Mesenteric fat pad (tissue), 1 donor: Measurements from ENCODE around the gene SMIM36. TPM values are rescaled to one million over a fixed set of nuclear protein-coding genes. Genes with fewer than 3 reads are reported as not detected.
"Not testable (repeated sequence)": the region's sequence is repeated elsewhere in the genome, so short reads cannot be mapped to it uniquely, and the experiment has no call there.

Source experiments
- DNase-seq: peaks from one replicate; pipeline ENCODE4 v3.0.0-alpha.2; 2020; ENCODE audit warnings: low spot score
- total RNA-seq: library from RNA; stranded (reverse); fragmentation: NEBNext Ultra II Directional; extraction: Animal tissue kit (Norgen Biotek cat#: 25700); gene quantifications from one replicate; pipeline ENCODE4 v1.2.1, GENCODE V29; 2021
- donor health status: DM: yes; HTN: yes; CAD: no.

The SMIM36 gene
- total RNA-seq, 1 donor from 2014 or later = not detected

GRCh38 chr17:55456307-55457240 lies 54.7 kb downstream of the SMIM36 start:
- DNase-seq = no peak

GRCh38 chr17:55454906-55455474 lies 56.3 kb downstream of the SMIM36 start:
- DNase-seq = no peak

DNA sequence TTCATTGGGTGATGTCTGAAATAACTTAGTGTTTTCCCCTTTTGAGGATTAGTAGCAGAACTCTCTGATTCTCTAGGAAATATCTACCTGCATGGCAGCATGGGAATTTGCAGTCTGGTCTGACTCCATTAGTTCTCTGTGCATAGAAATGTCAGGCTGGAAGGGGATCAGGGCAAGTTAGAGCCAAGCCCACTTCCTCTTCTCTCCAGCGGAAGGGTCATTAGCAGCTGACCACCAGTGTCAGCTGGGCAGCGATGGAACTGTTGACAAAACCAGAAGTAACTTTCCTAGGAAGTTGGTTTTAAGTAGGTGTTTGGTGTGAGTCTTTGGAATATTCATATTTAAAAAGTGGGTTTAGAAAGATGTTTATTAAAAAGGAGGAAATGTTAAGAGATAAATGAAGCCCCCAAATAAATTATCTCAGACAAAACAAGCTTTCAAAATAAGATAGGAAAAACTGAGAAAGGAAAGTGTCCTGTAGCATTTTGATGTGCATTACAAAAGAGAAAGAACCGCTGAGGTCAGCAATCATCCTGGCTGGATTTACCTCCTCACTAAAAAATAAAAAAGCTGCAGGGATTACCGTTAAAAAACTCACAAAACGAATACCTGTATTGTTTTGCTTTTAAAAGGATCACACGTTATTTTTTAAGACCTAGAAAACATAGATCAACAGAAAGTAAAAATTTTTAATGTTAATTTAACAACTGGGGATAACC lies 57.3 kb downstream of the SMIM36 start:
- DNase-seq = no peak

DNA sequence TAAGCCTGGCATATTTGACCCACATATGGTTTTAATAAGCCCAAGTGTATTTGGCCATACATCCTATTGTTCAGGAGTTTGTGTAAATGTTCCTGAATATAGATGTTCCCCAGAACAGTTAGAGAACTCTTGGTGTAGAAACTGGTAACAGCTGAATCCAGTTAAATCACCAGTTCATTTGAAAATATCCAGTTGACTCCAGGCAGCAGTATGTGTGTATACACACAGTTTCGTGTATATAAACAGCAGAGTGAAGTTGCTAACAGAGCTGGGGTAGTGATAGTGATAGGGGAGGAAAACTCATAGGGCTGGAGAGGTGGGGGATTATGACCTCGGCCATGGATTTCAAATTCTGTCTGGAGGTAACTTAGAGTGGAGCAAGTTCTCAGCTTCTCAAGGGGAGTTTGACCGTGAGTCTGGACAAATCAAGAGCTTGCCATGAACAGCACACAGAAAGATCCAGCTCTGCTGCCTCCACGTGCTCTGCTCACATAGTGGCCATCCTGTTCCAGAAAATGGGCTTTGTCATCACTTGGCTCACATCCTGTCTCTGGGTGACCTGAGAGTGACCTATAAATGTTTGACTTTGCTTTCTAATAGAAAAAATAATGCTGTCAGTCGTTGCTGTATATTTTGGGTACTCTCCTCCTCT lies 59.0 kb downstream of the SMIM36 start:
- no peak for DNase-seq

GRCh38 chr17:55451758-55452138 lies 59.5 kb downstream of the SMIM36 start:
- no peak for DNase-seq

- DNase-seq = no peak
Measured at GRCh38 chr17:55451203-55451641, 60.0 kb downstream of the SMIM36 start.

DNA sequence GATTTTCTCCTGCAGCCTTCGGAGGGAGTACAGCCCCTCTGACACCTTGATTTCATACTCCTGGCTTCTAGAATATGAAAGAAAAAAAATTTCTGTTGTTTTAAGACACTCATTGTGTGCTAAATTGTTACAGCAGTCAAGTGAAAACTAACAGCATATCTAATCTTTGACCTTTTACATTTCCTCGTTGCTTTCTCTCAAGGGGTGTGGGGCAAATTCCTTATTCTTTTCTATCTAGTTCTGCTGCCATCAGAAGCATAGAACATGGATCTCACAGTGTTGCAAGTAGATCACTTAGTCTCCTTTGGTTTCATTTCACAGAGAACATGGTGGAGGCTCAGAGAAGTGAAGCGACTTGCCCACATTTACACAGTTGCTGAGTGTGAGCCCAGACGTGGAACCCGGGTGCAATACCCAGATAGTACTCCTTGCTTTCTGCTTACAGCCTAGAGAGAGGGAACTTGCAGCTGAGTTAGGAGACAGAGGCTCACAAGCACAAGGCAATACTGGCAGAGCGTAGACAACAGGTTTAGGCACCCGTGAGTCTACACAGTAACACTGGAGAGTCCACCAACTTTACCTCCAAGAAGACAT lies 60.9 kb downstream of the SMIM36 start:
- DNase-seq = no peak

- DNase-seq = no peak
Measured at GRCh38 chr17:55448681-55449080, 62.6 kb downstream of the SMIM36 start.

DNA sequence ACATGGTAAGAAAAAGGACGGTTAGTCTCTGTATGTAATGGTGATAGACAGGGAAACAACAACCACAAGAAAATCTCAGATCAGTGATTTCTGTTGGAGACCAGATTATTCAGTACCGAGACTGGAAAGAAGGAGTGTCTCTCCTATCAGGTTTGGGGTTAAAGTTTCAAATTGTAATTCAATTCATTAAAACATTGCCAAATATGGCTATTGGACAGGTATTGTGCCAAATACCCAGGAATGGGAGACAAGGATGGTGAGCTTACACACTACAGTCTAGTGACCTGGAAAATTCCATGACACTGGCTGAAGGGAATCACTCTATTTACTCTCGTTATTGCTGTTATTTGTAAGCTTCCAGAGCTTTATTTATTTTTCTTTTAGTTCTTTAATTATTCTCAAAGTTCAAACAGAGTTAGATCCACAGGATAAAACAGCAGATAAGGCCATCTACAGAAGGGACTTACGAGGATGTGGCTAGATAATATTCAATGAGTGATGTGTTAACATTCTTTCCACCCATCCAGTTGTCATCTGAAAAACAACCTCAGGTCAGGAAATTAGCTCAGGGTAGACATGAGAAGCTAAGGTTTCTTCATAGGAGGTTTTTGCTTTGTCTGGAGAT lies 64.6 kb downstream of the SMIM36 start:
- DNase-seq = no peak

GRCh38 chr17:55446004-55446403 lies 65.2 kb downstream of the SMIM36 start:
- DNase-seq = not testable (repeated sequence)

- DNase-seq = no peak
Measured at GRCh38 chr17:55444471-55445441, 66.5 kb downstream of the SMIM36 start.

DNA sequence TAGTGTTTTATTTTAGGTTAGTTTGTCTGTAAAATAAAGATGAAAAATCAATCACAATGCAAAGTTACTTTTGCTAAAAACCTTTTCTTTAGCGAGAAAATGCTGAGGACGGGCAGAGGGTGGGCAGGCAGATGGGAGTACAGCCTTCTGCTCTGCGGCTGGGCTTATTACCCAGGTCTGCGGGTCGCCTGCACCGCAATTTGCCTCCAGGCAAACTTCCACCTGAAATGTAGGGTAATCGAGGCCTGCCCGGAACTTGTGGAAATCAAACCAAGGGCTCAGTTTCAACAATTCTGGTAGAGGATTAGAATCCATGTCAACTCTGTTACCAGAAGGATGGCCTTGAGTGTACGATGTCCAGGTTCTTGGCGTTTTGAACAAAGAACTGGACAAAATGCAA lies 67.3 kb downstream of the SMIM36 start:
- no peak for DNase-seq

DNA sequence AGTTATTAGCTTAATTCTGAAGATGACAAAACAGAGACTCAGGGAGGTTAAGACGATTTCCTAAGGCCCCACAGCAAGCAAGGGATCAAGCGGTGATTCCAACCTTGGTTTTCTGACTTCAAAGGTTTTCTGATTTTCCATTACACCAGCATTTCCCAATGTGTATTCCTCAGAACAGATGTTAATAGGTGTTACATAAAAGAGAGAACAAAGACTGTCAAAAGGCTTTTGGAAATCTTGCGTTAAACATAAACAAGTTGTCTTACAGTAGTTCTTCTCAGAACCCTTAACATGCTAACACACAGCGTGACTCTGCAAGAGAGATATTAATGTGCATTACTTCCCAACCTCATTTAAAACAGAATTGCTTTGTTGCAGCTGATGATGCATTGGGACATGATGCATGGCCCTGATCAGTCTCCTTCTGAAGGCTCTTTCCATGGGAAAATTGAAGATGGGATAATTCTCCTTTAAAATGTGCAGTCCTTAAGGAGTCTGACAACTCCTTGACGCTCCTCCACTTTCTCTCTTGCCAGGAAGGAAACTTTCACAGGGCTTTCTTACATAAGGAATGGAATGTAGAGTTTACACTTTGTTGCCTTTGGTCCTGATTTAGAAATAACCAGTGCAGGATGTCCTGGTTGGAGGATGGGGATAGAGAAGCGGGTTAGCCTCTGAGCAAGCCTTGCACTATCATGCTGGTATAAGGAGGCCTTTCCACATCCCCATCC lies 68.1 kb downstream of the SMIM36 start:
- no peak for DNase-seq

- no peak for DNase-seq
Measured at GRCh38 chr17:55442462-55442861, 68.8 kb downstream of the SMIM36 start.

GRCh38 chr17:55441544-55441943 lies 69.7 kb downstream of the SMIM36 start:
- DNase-seq = no peak

- DNase-seq = no peak
Measured at GRCh38 chr17:55440391-55440790, 70.9 kb downstream of the SMIM36 start.

GRCh38 chr17:55437159-55437605 lies 74.1 kb downstream of the SMIM36 start:
- DNase-seq = no peak
